Measurements from ENCODE around the gene SERTM1.

DNA sequence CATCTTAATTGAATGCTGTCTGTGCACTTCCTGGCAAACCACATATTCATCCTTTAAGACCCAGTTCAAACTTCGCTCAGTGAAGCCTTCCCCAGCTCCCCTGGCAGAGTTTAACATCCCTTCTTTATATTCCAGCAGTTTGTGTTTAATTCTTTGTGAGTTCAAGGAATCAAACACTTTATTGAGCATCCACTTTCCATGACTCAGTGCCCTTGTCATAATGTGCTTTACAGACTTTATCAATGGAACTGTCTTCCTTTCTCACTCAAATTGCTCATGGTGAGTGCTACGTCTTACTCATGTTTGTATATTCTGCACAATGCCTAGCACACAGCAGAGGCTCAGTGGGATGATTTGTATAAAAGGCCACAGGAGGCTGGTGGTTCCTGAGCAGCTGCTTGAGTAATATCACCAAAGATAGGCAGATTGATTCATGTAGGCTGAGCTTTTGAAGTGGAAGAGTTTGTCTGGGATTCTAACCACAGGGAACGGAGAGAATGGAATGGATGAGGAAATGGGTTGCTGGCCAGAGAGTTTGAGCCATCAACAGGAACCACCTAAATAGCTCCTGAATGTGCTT lies 44.2 kb downstream of the SERTM1 start:
- TF ChIP-seq, protein P1, sequence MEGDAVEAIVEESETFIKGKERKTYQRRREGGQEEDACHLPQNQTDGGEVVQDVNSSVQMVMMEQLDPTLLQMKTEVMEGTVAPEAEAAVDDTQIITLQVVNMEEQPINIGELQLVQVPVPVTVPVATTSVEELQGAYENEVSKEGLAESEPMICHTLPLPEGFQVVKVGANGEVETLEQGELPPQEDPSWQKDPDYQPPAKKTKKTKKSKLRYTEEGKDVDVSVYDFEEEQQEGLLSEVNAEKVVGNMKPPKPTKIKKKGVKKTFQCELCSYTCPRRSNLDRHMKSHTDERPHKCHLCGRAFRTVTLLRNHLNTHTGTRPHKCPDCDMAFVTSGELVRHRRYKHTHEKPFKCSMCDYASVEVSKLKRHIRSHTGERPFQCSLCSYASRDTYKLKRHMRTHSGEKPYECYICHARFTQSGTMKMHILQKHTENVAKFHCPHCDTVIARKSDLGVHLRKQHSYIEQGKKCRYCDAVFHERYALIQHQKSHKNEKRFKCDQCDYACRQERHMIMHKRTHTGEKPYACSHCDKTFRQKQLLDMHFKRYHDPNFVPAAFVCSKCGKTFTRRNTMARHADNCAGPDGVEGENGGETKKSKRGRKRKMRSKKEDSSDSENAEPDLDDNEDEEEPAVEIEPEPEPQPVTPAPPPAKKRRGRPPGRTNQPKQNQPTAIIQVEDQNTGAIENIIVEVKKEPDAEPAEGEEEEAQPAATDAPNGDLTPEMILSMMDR (IDR thresholded peaks at IDR 0.05), result no peak
- TF ChIP-seq EP300 (IDR thresholded peaks at IDR 0.05) (no peak), POLR2A (IDR thresholded peaks at IDR 0.05) (no peak)

Measured in gastroesophageal sphincter (tissue), 3 donors.